Suprapubic skin (tissue), 4 donors: ENCODE data around the gene MICB. TPM values are rescaled to one million over a fixed set of nuclear protein-coding genes. Genes with fewer than 3 reads are reported as not detected.

ENCODE experiments used
- DNase-seq, 2 donors: peaks; one replicate each; pipeline ENCODE4 v3.0.0-alpha.2; 2019; ENCODE audit warnings: low spot score in 2 of 2
- H3K27ac ChIP-seq: fragments of 200-600 bp; sonication (generic); one replicate; pipeline ENCODE4 v1.5.1; 2019
- H3K27me3 ChIP-seq: fragments of 200-600 bp; sonication (generic); one replicate; pipeline ENCODE4 v1.5.1; 2019
- H3K36me3 ChIP-seq: fragments of 200-600 bp; sonication (generic); one replicate; pipeline ENCODE4 v1.5.1; 2019
- H3K4me1 ChIP-seq: fragments of 200-600 bp; sonication (generic); one replicate; pipeline ENCODE4 v1.5.1; 2019
- H3K4me3 ChIP-seq: fragments of 200-600 bp; sonication (generic); one replicate; pipeline ENCODE4 v1.5.1; 2019; ENCODE audit warnings: mild to moderate bottlenecking
- H3K9me3 ChIP-seq: fragments of 200-600 bp; sonication (generic); one replicate; pipeline ENCODE4 v1.5.1; 2019
- EP300 ChIP-seq: sonication (generic); formaldehyde crosslinking; IDR thresholded peaks from one replicate; pipeline ENCODE4 v1.6.1; 2017; ENCODE audit warnings: antibody characterized with exemption
- POLR2A ChIP-seq, 2 donors: fragments of 450-650 bp; IDR thresholded peaks; one replicate each; pipeline ENCODE4 v1.6.1; 2017; ENCODE audit warnings: antibody characterized with exemption in 2 of 2, mild to moderate bottlenecking in 2 of 2, moderate library complexity in 2 of 2
- POLR2AphosphoS5 ChIP-seq, 3 donors: sonication (generic); formaldehyde crosslinking; IDR thresholded peaks; one replicate each; pipeline ENCODE4 v1.6.1; 2017; ENCODE audit warnings: antibody characterized with exemption in 3 of 3
- WGBS: methylation state at CpG from one replicate; pipeline ENCODE4 v1.1.5; 2018; 5-methylcytosine and 5-hydroxymethylcytosine counted together
- total RNA-seq, 4 donors: library from RNA; depleted of rRNA; stranded (reverse); fragments of >200 nt; gene quantifications; one replicate each; pipeline ENCODE4 v1.1.0, GENCODE V29; 2016
- TF ChIP-seq, protein P1 (sequence below), 2 donors: fragments of 200-600 bp in 1 of 2; fragments of 450-650 bp in 1 of 2; sonication (generic) in 1 of 2; IDR thresholded peaks; one replicate each; pipeline ENCODE4 v1.5.1; 2016 to 2019; ENCODE audit warnings: antibody characterized with exemption in 2 of 2, mild to moderate bottlenecking in 1 of 2, moderate library complexity in 1 of 2

MICB gene
- total RNA-seq, 4 donors from 2014 or later: 0.26 to 2.4 (median 2.1) TPM

- Histone ChIP-seq H3K4me3 (no peak overlapping the region), H3K36me3 (peaks cover 100% of the 10 kb centered on the region), H3K4me1 (peaks cover 18% of the 10 kb centered on the region), H3K9me3 (no peaks in the 10 kb centered on the region), H3K27me3 (no peaks in the 10 kb centered on the region), H3K27ac (no peak overlapping the region)
- TF ChIP-seq EP300: no peak
- TF ChIP-seq POLR2AphosphoS5 (IDR thresholded peaks at IDR 0.05): no peak
- TF ChIP-seq, protein P1, sequence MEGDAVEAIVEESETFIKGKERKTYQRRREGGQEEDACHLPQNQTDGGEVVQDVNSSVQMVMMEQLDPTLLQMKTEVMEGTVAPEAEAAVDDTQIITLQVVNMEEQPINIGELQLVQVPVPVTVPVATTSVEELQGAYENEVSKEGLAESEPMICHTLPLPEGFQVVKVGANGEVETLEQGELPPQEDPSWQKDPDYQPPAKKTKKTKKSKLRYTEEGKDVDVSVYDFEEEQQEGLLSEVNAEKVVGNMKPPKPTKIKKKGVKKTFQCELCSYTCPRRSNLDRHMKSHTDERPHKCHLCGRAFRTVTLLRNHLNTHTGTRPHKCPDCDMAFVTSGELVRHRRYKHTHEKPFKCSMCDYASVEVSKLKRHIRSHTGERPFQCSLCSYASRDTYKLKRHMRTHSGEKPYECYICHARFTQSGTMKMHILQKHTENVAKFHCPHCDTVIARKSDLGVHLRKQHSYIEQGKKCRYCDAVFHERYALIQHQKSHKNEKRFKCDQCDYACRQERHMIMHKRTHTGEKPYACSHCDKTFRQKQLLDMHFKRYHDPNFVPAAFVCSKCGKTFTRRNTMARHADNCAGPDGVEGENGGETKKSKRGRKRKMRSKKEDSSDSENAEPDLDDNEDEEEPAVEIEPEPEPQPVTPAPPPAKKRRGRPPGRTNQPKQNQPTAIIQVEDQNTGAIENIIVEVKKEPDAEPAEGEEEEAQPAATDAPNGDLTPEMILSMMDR (IDR thresholded peaks at IDR 0.05): no peak
- 88% methylated on average over 24 of the region's 24 CpGs for WGBS
- no peak for DNase-seq
These were observed 36.6 kb downstream of the MICB start for GRCh38 chr6:31534521-31535040.

DNA sequence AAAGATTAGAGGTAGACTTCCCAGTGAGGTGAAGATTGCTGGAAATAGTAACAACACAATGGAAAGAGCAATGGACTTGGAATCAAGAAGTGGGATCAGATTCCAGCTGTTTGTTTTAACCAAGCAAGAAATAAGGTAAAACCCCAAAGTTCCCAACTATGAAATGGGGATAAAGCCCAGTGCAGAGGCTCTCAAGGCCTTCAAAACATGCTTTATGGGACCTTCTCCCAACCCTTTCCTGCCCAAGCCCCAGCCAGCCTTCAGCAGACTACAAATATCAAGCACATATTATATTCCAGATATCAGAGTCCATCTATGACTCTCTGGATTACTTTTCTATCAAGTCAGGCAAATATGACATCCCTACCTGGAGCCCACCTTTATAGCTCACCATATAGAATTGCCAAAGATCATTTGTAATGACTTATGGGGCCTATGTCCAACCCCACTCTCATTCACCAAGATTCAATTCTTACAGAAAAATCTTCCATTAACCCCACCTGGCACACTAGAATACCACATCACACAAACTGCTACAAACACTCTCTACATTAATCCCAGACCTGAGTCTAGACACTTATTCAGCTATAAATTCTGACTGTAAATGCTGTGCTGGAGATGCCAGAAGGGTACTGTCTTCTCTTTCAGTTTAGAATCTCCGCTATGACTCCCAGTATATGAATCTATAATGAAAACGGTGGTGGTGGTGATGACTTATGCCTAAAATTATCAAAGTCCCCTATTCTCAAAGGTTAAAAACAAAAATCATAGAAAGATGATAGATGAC is 37.8 kb downstream of the MICB start:
- no peaks in the 10 kb centered on the region for H3K9me3 ChIP-seq
- TF ChIP-seq POLR2AphosphoS5 (IDR thresholded peaks at IDR 0.05) (no peak), POLR2A (IDR thresholded peaks at IDR 0.05) (no peak), EP300 (no peak)
- TF ChIP-seq, protein P1 (IDR thresholded peaks at IDR 0.05): no peak
- no peak overlapping the region for H3K27ac ChIP-seq
- DNase-seq: no peak
- no peaks in the 10 kb centered on the region for H3K27me3 ChIP-seq
- peaks cover 94% of the 10 kb centered on the region for H3K36me3 ChIP-seq
- H3K4me3 ChIP-seq: no peak overlapping the region
- peaks cover 30% of the 10 kb centered on the region for H3K4me1 ChIP-seq
- WGBS: 63% methylated on average over 2 of the region's 2 CpGs

- WGBS: 54% methylated on average over 6 of the region's 6 CpGs
- no peak for TF ChIP-seq POLR2A (IDR thresholded peaks at IDR 0.05)
- no peaks in the 10 kb centered on the region for H3K9me3 ChIP-seq
- H3K4me1 ChIP-seq: peaks cover 44% of the 10 kb centered on the region
- H3K4me3 ChIP-seq: peak overlapping the region; percentile 72
- H3K27ac ChIP-seq: no peak overlapping the region
- no peak for DNase-seq
- peaks cover 63% of the 10 kb centered on the region for H3K36me3 ChIP-seq
- H3K27me3 ChIP-seq: no peaks in the 10 kb centered on the region
These were observed 41.0 kb downstream of the MICB start for GRCh38 chr6:31538805-31539400.

- Histone ChIP-seq H3K27me3 (no peaks in the 10 kb centered on the region), H3K4me1 (peaks cover 44% of the 10 kb centered on the region), H3K4me3 (peak overlapping the region; percentile 72), H3K36me3 (peaks cover 45% of the 10 kb centered on the region), H3K9me3 (no peaks in the 10 kb centered on the region), H3K27ac (peak overlapping the region; percentile 93)
- WGBS: 9% methylated on average over 4 of the region's 4 CpGs
- TF ChIP-seq POLR2A (IDR thresholded peaks at IDR 0.05) (no peak), POLR2AphosphoS5 (IDR thresholded peaks at IDR 0.05) (no peak), EP300 (no peak)
- TF ChIP-seq, protein P1 (IDR thresholded peaks at IDR 0.05): no peak
- no peak for DNase-seq
These were observed 42.7 kb downstream of the MICB start for GRCh38 chr6:31540640-31541039.

GRCh38 chr6:31541059-31541657 is 43.2 kb downstream of the MICB start:
- under 1% methylated on average over 21 of the region's 21 CpGs for WGBS
- H3K36me3 ChIP-seq: peaks cover 40% of the 10 kb centered on the region
- no peaks in the 10 kb centered on the region for H3K27me3 ChIP-seq
- H3K27ac ChIP-seq: peak overlapping the region; percentile 93
- DNase-seq: peak in 1 of 2 donors; percentile 73
- no peaks in the 10 kb centered on the region for H3K9me3 ChIP-seq
- H3K4me1 ChIP-seq: peaks cover 45% of the 10 kb centered on the region
- H3K4me3 ChIP-seq: peak overlapping the region; percentile 72
- TF ChIP-seq, protein P1 (IDR thresholded peaks at IDR 0.05): no peak
- no peak for TF ChIP-seq EP300
- TF ChIP-seq POLR2AphosphoS5 (IDR thresholded peaks at IDR 0.05): no peak
- TF ChIP-seq POLR2A (IDR thresholded peaks at IDR 0.05): no peak
